ENCODE measurements around the gene YKT6.
A peak's percentile ranks its signal among the peaks of the same experiment; 100 is the strongest.

Gene YKT6

DNA sequence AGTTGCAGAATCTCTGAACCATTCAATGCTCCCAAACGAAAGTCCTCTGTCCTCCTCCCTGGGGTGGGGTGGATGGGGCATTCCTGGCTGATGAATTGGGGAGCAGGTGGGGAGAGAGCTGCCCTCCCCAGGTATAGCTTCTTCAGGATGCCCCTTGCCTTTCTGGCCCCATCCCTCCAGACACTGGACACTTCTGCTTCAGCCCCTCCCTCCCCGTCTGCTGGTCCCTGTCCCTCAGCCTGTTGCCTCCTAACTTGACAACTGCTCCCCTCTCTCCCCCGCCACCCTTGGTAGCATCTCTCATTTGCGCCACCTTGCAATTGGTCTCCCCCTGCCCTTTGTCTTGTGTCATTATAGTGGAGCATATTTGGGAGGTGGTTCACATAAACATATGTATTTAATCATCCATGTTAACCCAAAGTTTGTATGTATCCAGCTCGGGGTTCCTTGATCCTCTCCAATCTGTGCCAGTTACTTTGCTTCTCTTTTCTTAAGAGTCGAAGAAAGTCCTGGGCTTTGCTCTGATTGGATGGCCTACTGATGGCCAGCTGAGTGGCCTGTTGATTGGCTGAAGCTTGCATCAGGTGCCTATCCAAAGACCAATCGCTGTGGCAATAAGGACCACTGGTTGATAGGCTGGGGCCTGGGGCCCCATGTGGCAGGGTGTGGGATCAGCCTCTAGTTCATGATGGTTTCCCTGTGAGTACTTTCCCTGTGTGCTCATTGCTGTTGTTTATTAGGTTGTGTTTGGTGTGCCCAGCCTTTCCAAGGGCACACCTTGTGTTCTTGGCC is 7.6 kb upstream of the YKT6 start:
- no peak overlapping the region for H3K4me3 ChIP-seq (ENCODE audit: low read depth, low read length)

GRCh38 chr7:44194069-44194468 is 6.7 kb upstream of the YKT6 start:
- Histone ChIP-seq H3K27ac (ENCODE audit: extremely low read depth, low read depth, low read length) (no peak overlapping the region), H3K36me3 (ENCODE audit: control insufficient read depth in 2 of 2, insufficient read depth in 1 of 2, low read length in 2 of 2) (no peaks in the 10 kb centered on the region), H3K4me3 (ENCODE audit: low read depth, low read length) (no peak overlapping the region), H3K4me1 (ENCODE audit: control insufficient read depth, insufficient read depth, low read length) (no peaks in the 10 kb centered on the region), H3K9me3 (ENCODE audit: control insufficient read depth, insufficient read depth, low read depth, low read length) (no peaks in the 10 kb centered on the region)
- CTCF ChIA-PET, result interaction anchor here (0.6 to 1.2 kb wide), 2 partner anchors 41 to 69 kb away, joined by 3 to 4 read pairs; no protein-coding TSS in a partner anchor
- POLR2A ChIA-PET, result no interaction called here
- 0 out of 2 replicates have a peak, but pooled peaks have one; percentile 16 for TF ChIP-seq GLIS2 (tag by site-specific recombination; IDR thresholded peaks at IDR 0.05)
- 0 out of 2 replicates have a peak, but pooled peaks have one; percentile 21 for TF ChIP-seq ZFHX2 (tag by site-specific recombination; conservative IDR thresholded peaks at IDR 0.05)
- TF ChIP-seq KLF17 (tag by site-specific recombination; IDR thresholded peaks at IDR 0.05), result 0 out of 2 replicates have a peak, but pooled peaks have one; percentile 18
- TF ChIP-seq PRDM10 (tag by site-specific recombination; IDR thresholded peaks at IDR 0.05), result peak; percentile 37; the same call in 1 of the 2 replicates
- no peak for TF ChIP-seq PRDM6 (tag by site-specific recombination; IDR thresholded peaks at IDR 0.05)
- no peak for TF ChIP-seq ZNF658 (tag by site-specific recombination; IDR thresholded peaks at IDR 0.05)
- no peak for TF ChIP-seq ZNF707 (tag by site-specific recombination; IDR thresholded peaks at IDR 0.05)
- 0 out of 2 replicates have a peak, but pooled peaks have one; percentile 37 for TF ChIP-seq ZNF223 (tag by site-specific recombination; IDR thresholded peaks at IDR 0.05)
- TF ChIP-seq ZNF571 (tag by site-specific recombination; IDR thresholded peaks at IDR 0.05), result no peak
- no peak for TF ChIP-seq TSHZ1 (tag by site-specific recombination; IDR thresholded peaks at IDR 0.05; ENCODE audit: borderline replicate concordance)
- no peak for TF ChIP-seq ZNF76 (tag by site-specific recombination; IDR thresholded peaks at IDR 0.05; ENCODE audit: borderline replicate concordance, low read depth)
- TF ChIP-seq EGR2 (tag by site-specific recombination; IDR thresholded peaks at IDR 0.05; ENCODE audit: low read depth), result 0 out of 2 replicates have a peak, but pooled peaks have one; percentile 4
- TF ChIP-seq GLIS1 (tag by site-specific recombination; IDR thresholded peaks at IDR 0.05), result no peak

More for the DNA sequence above, 7.6 kb upstream of the YKT6 start:
- no peaks in the 10 kb centered on the region for H3K9me3 ChIP-seq (ENCODE audit: control insufficient read depth, insufficient read depth, low read depth, low read length)
- CTCF ChIA-PET, result interaction anchor here (0.7 to 1.2 kb wide), 2 partner anchors 45 to 68 kb away, joined by 3 read pairs; no protein-coding TSS in a partner anchor
- H3K4me1 ChIP-seq (ENCODE audit: control insufficient read depth, insufficient read depth, low read length), result no peaks in the 10 kb centered on the region
- POLR2A ChIA-PET, result no interaction called here
- H3K27ac ChIP-seq (ENCODE audit: extremely low read depth, low read depth, low read length), result no peak overlapping the region
- TF ChIP-seq, protein P1, sequence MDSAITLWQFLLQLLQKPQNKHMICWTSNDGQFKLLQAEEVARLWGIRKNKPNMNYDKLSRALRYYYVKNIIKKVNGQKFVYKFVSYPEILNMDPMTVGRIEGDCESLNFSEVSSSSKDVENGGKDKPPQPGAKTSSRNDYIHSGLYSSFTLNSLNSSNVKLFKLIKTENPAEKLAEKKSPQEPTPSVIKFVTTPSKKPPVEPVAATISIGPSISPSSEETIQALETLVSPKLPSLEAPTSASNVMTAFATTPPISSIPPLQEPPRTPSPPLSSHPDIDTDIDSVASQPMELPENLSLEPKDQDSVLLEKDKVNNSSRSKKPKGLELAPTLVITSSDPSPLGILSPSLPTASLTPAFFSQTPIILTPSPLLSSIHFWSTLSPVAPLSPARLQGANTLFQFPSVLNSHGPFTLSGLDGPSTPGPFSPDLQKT (IDR thresholded peaks at IDR 0.05; ENCODE audit: borderline replicate concordance, low read depth, low read length), result no peak
- TF ChIP-seq ZBTB8A (tag by site-specific recombination; IDR thresholded peaks at IDR 0.05), result no peak
- TF ChIP-seq HOXC10 (CRISPR knock-in tag; IDR thresholded peaks at IDR 0.05), result no peak
- no peak for TF ChIP-seq ZNF768 (tag by site-specific recombination; IDR thresholded peaks at IDR 0.05)
- TF ChIP-seq, protein P2, sequence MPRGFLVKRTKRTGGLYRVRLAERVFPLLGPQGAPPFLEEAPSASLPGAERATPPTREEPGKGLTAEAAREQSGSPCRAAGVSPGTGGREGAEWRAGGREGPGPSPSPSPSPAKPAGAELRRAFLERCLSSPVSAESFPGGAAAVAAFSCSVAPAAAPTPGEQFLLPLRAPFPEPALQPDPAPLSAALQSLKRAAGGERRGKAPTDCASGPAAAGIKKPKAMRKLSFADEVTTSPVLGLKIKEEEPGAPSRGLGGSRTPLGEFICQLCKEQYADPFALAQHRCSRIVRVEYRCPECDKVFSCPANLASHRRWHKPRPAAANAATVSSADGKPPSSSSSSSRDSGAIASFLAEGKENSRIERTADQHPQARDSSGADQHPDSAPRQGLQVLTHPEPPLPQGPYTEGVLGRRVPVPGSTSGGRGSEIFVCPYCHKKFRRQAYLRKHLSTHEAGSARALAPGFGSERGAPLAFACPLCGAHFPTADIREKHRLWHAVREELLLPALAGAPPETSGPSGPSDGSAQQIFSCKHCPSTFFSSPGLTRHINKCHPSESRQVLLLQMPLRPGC (tag by site-specific recombination; IDR thresholded peaks at IDR 0.05), result no peak
- no peak for TF ChIP-seq ZSCAN30 (tag by site-specific recombination; IDR thresholded peaks at IDR 0.05)
- no peak for TF ChIP-seq BCL11B (tag by site-specific recombination; IDR thresholded peaks at IDR 0.05; ENCODE audit: low read depth)
- no peak for TF ChIP-seq ZNF529 (tag by site-specific recombination; IDR thresholded peaks at IDR 0.05; ENCODE audit: insufficient replicate concordance)
- TF ChIP-seq ZXDB (tag by site-specific recombination; IDR thresholded peaks at IDR 0.05), result no peak
- no peak for TF ChIP-seq ZBTB1 (tag by site-specific recombination; IDR thresholded peaks at IDR 0.05)
- no peak for TF ChIP-seq RBAK (tag by site-specific recombination; IDR thresholded peaks at IDR 0.05)
- TF ChIP-seq ZNF423 (tag by site-specific recombination; IDR thresholded peaks at IDR 0.05), result no peak
- TF ChIP-seq ZNF394 (tag by site-specific recombination; IDR thresholded peaks at IDR 0.05; ENCODE audit: borderline replicate concordance), result no peak
- no peak for TF ChIP-seq ZNF785 (tag by site-specific recombination; IDR thresholded peaks at IDR 0.05)
- H3K36me3 ChIP-seq (ENCODE audit: control insufficient read depth in 2 of 2, insufficient read depth in 1 of 2, low read length in 2 of 2), result no peaks in the 10 kb centered on the region

Measured in HEK293 (cell line).